ENCODE results near the gene APLNR.

Gene APLNR

GRCh38 chr11:57251037-57251436 is 14.0 kb upstream of the APLNR start:
- DNase-seq = no peak

- DNase-seq = no peak
Measured at GRCh38 chr11:57249384-57250319, 12.6 kb upstream of the APLNR start.

DNA sequence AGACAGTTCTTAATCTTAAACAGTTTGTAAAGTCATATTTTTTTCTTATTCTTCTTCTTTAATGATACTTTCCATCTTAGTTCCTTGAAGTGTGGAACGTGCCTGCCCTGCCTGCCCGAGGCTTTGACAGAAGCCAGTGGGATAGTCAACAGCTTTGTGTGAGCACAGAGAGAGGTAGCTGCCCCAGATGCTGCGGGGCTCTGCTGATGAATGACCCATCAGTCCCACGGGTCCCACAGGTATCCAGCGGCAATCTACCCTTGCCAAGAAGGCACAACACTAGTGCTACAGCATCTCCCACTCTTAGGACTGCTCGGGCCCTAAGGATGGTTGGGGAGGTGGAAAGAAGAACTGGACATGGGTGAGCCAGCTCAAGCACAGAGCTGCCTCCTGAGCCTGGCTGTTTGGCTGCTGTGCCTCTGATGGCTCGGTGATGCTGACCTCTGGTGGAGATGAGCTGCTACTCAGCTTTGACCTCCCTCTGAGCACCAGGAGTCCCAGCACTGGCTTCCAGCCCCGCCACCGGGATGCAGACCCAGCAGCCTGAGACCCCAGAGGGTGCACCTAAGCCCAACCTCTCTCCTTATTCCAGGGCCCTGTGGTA is 11.8 kb upstream of the APLNR start:
- DNase-seq = peak; percentile 5

GRCh38 chr11:57244911-57245310 is 7.9 kb upstream of the APLNR start:
- no peak for DNase-seq

- no peak for DNase-seq
Measured at GRCh38 chr11:57241353-57241972, 4.4 kb upstream of the APLNR start.

DNA sequence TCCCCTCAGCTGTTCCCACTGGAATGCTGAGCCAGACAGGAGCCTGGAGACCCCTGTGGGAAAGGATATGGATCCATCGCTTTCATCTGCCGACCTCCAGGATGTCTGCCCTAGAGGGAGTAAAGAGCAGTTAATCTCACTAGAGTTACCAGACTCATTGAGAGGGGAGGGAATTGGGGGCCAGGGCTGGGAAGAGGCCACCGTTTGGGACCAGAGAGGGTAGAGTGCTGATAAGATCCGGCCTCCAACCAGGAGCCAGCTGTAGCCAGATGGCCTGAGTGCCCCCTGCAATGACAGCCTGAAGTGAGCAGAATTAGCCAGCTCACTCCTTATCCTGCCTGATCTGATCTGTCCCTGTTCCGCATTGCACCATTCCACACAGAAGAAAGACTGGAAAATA is 3.7 kb upstream of the APLNR start:
- DNase-seq = no peak

DNA sequence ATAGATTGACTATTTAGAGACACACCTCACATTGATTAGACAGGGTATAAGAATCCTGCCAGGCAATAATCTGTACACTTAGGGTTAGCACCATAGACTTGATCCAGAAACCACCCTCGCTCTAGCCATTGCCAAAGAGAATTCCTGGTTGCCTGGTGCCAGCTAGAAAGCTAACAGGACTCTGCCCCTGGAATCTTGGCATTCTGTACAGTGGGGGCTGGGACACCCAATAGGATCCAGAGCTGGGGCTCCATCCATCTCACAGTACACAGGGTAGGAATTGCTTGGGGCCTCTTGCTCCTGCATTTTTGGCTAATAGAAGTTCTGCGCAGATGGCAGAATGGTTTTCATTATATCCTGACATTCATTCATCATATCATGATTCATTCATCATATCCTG is 3.0 kb upstream of the APLNR start:
- DNase-seq = no peak

- DNase-seq = no peak
Measured at GRCh38 chr11:57239348-57239747, 2.3 kb upstream of the APLNR start.

GRCh38 chr11:57235761-57236703 is 1.0 kb downstream of the APLNR start:
- no peak for DNase-seq

DNA sequence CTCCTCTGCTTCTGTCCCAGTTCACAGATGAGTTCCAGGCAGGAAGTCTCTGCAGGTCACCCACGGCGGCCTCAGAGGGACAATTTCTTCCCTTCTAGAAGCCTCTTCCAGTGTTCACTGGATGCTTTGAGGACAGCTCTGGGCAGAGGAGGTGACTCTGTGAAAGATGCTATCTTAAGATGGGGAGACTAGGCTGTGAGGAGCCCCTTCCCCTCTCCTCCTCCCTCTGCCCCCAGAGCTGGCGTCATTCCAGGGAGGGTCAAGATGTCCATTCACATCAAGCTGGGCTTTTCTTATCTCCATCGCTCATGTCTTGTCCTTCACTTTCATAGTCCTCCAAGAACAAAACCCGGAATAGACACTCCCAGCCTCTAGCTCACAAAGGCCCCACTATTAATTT is 3.3 kb downstream of the APLNR start:
- DNase-seq = no peak

- no peak for DNase-seq
Measured at GRCh38 chr11:57231539-57232253, 5.4 kb downstream of the APLNR start.

- DNase-seq = no peak
Measured at GRCh38 chr11:57230791-57231538, 6.1 kb downstream of the APLNR start.

- DNase-seq = no peak
Measured at GRCh38 chr11:57230316-57230715, 6.7 kb downstream of the APLNR start.

DNA sequence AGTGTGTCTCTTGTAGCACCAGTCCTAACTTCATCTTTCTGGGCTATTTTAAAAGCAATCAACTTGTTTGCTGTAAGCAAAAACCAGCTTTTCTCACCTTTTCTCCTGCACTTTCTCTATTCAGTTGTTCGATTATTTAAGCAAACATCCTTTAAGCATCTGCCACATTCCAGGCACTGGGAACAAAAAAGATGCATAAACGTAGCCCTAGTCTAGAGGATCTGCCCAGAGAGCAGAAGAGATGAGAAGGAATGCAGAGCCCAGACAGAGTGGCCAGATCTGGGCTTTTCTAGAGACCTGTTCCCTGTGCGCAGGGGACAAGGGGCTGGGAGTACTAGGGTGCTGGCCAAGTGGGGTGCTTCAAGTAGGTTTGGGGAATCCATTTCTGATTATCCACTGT is 8.4 kb downstream of the APLNR start:
- DNase-seq = no peak

DNA sequence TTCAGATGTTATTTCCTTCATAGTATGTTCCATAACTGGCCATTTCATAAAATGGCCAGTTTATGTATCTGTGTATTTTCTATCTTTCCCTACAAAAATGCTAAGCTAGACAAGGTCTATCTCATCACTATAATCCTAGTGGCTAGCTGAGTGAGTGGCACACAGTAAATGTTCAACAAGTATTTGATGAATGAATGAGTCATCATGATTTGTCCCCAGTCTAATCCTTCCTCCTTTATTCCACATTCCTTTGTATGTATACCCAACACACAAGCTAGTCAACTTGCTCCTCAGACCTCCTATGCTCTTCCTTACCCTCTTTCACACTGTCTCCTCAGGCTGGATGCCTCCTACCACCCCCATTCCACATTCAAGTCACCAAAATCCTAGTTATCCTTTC is 12.5 kb downstream of the APLNR start:
- DNase-seq = no peak

GRCh38 chr11:57224128-57224527 is 12.9 kb downstream of the APLNR start:
- no peak for DNase-seq

DNA sequence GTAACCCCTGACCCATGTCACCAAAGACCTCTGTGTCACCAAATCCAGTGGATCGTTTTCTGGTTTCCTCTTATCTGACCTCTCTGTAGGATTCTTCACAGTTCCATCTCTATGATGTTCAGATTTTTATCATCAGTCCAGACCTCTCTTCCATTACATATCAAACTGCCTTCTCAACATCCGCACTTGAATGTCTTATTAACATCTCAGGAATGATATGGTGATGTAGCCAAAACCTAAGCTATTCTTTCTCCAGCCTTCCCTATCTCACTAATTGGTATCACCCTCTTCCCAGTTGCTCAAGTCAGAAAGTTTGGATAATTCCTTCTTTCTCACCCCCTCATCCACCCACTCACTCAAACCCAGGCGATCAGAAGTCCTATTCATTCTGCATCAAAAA is 13.4 kb downstream of the APLNR start:
- no peak for DNase-seq

- DNase-seq = no peak
Measured at GRCh38 chr11:57222239-57222638, 14.8 kb downstream of the APLNR start.

DNA sequence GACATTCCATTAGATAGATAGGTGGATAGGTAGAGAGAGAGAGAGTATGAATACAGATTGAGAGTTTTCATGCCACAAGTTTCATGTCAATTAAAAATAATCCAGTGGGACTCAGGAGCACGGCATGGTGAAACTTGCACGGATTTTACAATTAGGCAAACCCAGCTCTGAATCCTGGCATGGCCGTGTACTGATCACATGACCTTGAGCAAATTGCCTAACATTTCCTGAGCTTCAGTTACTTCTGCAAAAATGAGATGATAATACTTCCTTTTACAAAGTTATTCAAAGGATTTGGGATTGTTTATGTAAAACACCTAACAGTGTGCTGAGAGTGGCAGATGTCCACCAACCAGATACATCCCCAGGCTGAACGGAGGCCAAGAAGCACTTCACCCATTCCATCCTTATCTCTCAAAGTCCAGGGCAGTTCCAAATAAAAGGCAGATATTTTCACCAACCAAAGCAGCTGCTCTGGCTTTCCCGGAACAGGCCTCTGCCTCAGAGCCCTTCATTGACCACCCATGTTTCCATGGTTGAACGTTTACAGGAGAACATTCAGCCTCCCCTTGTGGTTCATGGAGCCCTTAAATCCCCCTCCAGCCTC is 17.9 kb downstream of the APLNR start:
- no peak for DNase-seq

DNA sequence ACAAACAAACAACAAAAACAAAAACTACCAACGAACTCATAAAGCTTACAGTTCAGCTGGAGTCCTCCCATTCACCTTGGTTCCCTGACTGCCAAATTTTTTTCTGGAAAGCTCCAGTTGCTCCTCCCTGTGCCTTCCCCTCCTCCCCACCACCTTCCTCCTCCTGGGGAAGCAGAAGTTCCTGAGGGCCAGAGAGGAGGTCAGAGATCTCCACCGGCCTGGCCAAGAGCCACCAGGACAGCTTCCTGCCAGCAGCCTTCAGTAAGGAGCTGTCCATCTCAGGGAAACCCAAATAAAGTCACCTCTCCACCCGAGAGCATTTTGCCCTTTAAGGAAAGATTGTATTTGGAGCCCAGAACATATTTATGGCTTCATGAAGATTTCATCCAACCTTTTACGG is 20.0 kb downstream of the APLNR start:
- no peak for DNase-seq

GRCh38 chr11:57216463-57216862 is 20.6 kb downstream of the APLNR start:
- DNase-seq = no peak
